ENCODE data around the gene TEPSIN.

GRCh38 chr17:81191116-81191515 is 47.7 kb downstream of the TEPSIN start:
- TF ChIP-seq, protein P1, sequence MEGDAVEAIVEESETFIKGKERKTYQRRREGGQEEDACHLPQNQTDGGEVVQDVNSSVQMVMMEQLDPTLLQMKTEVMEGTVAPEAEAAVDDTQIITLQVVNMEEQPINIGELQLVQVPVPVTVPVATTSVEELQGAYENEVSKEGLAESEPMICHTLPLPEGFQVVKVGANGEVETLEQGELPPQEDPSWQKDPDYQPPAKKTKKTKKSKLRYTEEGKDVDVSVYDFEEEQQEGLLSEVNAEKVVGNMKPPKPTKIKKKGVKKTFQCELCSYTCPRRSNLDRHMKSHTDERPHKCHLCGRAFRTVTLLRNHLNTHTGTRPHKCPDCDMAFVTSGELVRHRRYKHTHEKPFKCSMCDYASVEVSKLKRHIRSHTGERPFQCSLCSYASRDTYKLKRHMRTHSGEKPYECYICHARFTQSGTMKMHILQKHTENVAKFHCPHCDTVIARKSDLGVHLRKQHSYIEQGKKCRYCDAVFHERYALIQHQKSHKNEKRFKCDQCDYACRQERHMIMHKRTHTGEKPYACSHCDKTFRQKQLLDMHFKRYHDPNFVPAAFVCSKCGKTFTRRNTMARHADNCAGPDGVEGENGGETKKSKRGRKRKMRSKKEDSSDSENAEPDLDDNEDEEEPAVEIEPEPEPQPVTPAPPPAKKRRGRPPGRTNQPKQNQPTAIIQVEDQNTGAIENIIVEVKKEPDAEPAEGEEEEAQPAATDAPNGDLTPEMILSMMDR (IDR thresholded peaks at IDR 0.05; ENCODE audit: borderline replicate concordance, extremely low read depth, low read length, poor library complexity, severe bottlenecking): no peak
- no peak for TF ChIP-seq EZH2 (IDR thresholded peaks at IDR 0.05; ENCODE audit: borderline replicate concordance, low read depth, low read length, severe bottlenecking)

All from DND-41 (cell line).